Measurements from ENCODE around the gene CTIF. TPM values are rescaled to one million over a fixed set of nuclear protein-coding genes. Genes with fewer than 3 reads are reported as not detected.

Gene CTIF
- total and polyA plus RNA-seq, 2 experiments from 2014 or later, result 8.6 to 14.4 TPM

GRCh38 chr18:48819276-48819675 lies 280.4 kb downstream of the CTIF start (continued):
- TF ChIP-seq ZNF462 (CRISPR knock-in tag; IDR thresholded peaks at IDR 0.05), result no peak
- no peak for TF ChIP-seq EZH2phosphoT487 (IDR thresholded peaks at IDR 0.05; ENCODE audit: unreplicated experiment)
- TF ChIP-seq CTCF (conservative IDR thresholded peaks at IDR 0.05; ENCODE audit: low read depth in 2 of 2), result no peak

GRCh38 chr18:48819781-48820482 lies 281.1 kb downstream of the CTIF start:
- Histone ChIP-seq H3K4me2 (no peak overlapping the region), H2AFZ (no peak overlapping the region), H3K4me1 (ENCODE audit: insufficient read depth) (no peaks in the 10 kb centered on the region), H3K79me2 (replicated peaks; ENCODE audit: insufficient read depth) (no peaks in the 10 kb centered on the region), H3K4me3 (no peak overlapping the region), H3K36me3 (ENCODE audit: insufficient read depth) (no peaks in the 10 kb centered on the region), H3F3A (replicated peaks; ENCODE audit: low read depth) (no peaks in the 10 kb centered on the region), H3K9me2 (ENCODE audit: insufficient read depth) (no peaks in the 10 kb centered on the region), H3K27me3 (ENCODE audit: insufficient read depth) (no peaks in the 10 kb centered on the region), H3K27ac (ENCODE audit: low read depth) (no peak overlapping the region), H4K20me1 (replicated peaks; ENCODE audit: insufficient read depth) (0 out of 2 replicates have a peak, but pooled peaks cover 2% of the 10 kb centered on the region)
- Mint-ChIP-seq H3K4me1 (no peaks in the 10 kb centered on the region), H3K27me3 (ENCODE audit: insufficient read depth, low read depth, poor library complexity) (peaks cover 11% of the 10 kb centered on the region), H3K9me3 (peaks cover 8% of the 10 kb centered on the region; the same call in 1 of the 3 replicates), H3K36me3 (ENCODE audit: low read depth) (peaks cover 7% of the 10 kb centered on the region), H3K27ac (no peak overlapping the region), H3K4me3 (no peak overlapping the region)
- ATAC-seq (no peak), DNase-seq (ENCODE audit: low spot score) (no peak)
- TF ChIP-seq REST (IDR thresholded peaks at IDR 0.05; ENCODE audit: unreplicated experiment), result no peak
- TF ChIP-seq JUNB (IDR thresholded peaks at IDR 0.05; ENCODE audit: unreplicated experiment), result no peak
